ENCODE data around the gene AQP12A.

GRCh38 chr2:240726876-240727275, 35.2 kb downstream of the AQP12A start:
- TF ChIP-seq CTCF (optimal IDR thresholded peaks at IDR 0.05 in 1 of 3, IDR thresholded peaks at IDR 0.05 in 1 of 3, conservative IDR thresholded peaks at IDR 0.05 in 1 of 3; ENCODE audit: extremely low read depth in 1 of 3, insufficient read depth in 2 of 3, low read length in 3 of 3) (no peak), EZH2 (IDR thresholded peaks at IDR 0.05; ENCODE audit: low read length) (no peak)
